Measurements from ENCODE around the gene TTF2.
"Not testable (repeated sequence)": the region's sequence is repeated elsewhere in the genome, so short reads cannot be mapped to it uniquely, and the experiment has no call there.

Gene TTF2

GRCh38 chr1:117121589-117122329 is 61.6 kb downstream of the TTF2 start, which contains the start of gene TRIM45:
Gene TRIM45, minus strand, starts transcription at chr1:117121749. Its CDS starts 548 bp downstream, at chr1:117121201.
- peak; percentile 79 for DNase-seq (ENCODE audit: low read depth)

GRCh38 chr1:117122330-117123025 is 62.4 kb downstream of the TTF2 start:
- DNase-seq (ENCODE audit: low read depth), result no peak

- DNase-seq (ENCODE audit: low read depth), result no peak
These were observed 63.1 kb downstream of the TTF2 start for GRCh38 chr1:117123274-117123673.

GRCh38 chr1:117124661-117125060 is 64.5 kb downstream of the TTF2 start:
- no peak for DNase-seq (ENCODE audit: low read depth)

GRCh38 chr1:117127795-117128194 is 67.7 kb downstream of the TTF2 start:
- DNase-seq (ENCODE audit: low read depth), result no peak

- DNase-seq (ENCODE audit: low read depth), result no peak
These were observed 68.4 kb downstream of the TTF2 start for GRCh38 chr1:117128323-117129079.

- DNase-seq (ENCODE audit: low read depth), result no peak
These were observed 70.4 kb downstream of the TTF2 start for GRCh38 chr1:117130526-117130925.

GRCh38 chr1:117135329-117135728 is 75.2 kb downstream of the TTF2 start:
- DNase-seq (ENCODE audit: low read depth), result no peak

- no peak for DNase-seq (ENCODE audit: low read depth)
These were observed 76.6 kb downstream of the TTF2 start for GRCh38 chr1:117136749-117137148.

- DNase-seq (ENCODE audit: low read depth), result no peak
These were observed 77.2 kb downstream of the TTF2 start for GRCh38 chr1:117137281-117137855.

- DNase-seq (ENCODE audit: low read depth), result no peak
These were observed 78.0 kb downstream of the TTF2 start for GRCh38 chr1:117138106-117138505.

GRCh38 chr1:117138561-117138960 is 78.4 kb downstream of the TTF2 start:
- DNase-seq (ENCODE audit: low read depth), result no peak

- no peak for DNase-seq (ENCODE audit: low read depth)
These were observed 82.1 kb downstream of the TTF2 start for GRCh38 chr1:117142200-117142599.

- no peak for DNase-seq (ENCODE audit: low read depth)
These were observed 83.0 kb downstream of the TTF2 start for GRCh38 chr1:117143172-117143571.

- DNase-seq (ENCODE audit: low read depth), result no peak
These were observed 83.7 kb downstream of the TTF2 start for GRCh38 chr1:117143871-117144270.

- DNase-seq (ENCODE audit: low read depth), result no peak
These were observed 85.9 kb downstream of the TTF2 start for GRCh38 chr1:117146072-117146471.

GRCh38 chr1:117146575-117147340 is 86.6 kb downstream of the TTF2 start:
- DNase-seq (ENCODE audit: low read depth), result no peak

- DNase-seq (ENCODE audit: low read depth), result no peak
These were observed 87.3 kb downstream of the TTF2 start for GRCh38 chr1:117147341-117147831.

- no peak for DNase-seq (ENCODE audit: low read depth)
These were observed 87.9 kb downstream of the TTF2 start for GRCh38 chr1:117147856-117148588.

GRCh38 chr1:117150316-117150715 is 90.2 kb downstream of the TTF2 start:
- no peak for DNase-seq (ENCODE audit: low read depth)

GRCh38 chr1:117151305-117151704 is 91.2 kb downstream of the TTF2 start:
- not testable (repeated sequence) for DNase-seq (ENCODE audit: low read depth)

Data from activated T-cell treated with anti-CD3 and anti-CD28 coated beads for 48 hours (primary cell).